ENCODE measurements around the gene CAPZA2. TPM values are rescaled to one million over a fixed set of nuclear protein-coding genes. Genes with fewer than 3 reads are reported as not detected.

The CAPZA2 gene
- total RNA-seq, 1 donor from 2014 or later = 80.5 TPM

- H3K4me1 ChIP-seq = no peaks in the 10 kb centered on the region
- H3K27me3 ChIP-seq = no peaks in the 10 kb centered on the region
- no peak for TF ChIP-seq CTCF (IDR thresholded peaks at IDR 0.05)
- no peak overlapping the region for H3K27ac ChIP-seq
- no peak for DNase-seq (ENCODE audit: low spot score in 2 of 2)
- H3K36me3 ChIP-seq = peaks cover 18 to 25% of the 10 kb centered on the region in 2 donors
- intact Hi-C loops (cut with DNase I) = no loop called here
- H3K9me3 ChIP-seq = no peaks in the 10 kb centered on the region
- H3K4me3 ChIP-seq = no peak overlapping the region
These were observed 26.5 kb downstream of the CAPZA2 start for GRCh38 chr7:116888895-116889294.

GRCh38 chr7:116895849-116896248, 33.5 kb downstream of the CAPZA2 start:
- H3K9me3 ChIP-seq = no peaks in the 10 kb centered on the region
- intact Hi-C loops (cut with DNase I) = loop anchor here (5.0 kb wide), 1 partner anchor 34 kb away; the partner anchor contains the start of gene CAPZA2
- no peaks in the 10 kb centered on the region for H3K27me3 ChIP-seq
- H3K27ac ChIP-seq = no peak overlapping the region
- TF ChIP-seq CTCF (IDR thresholded peaks at IDR 0.05) = no peak
- H3K4me3 ChIP-seq = no peak overlapping the region
- no peak for DNase-seq (ENCODE audit: low spot score in 2 of 2)
- peaks cover 25 to 38% of the 10 kb centered on the region in 2 donors for H3K36me3 ChIP-seq
- H3K4me1 ChIP-seq = no peaks in the 10 kb centered on the region

- intact Hi-C loops (cut with DNase I) = loop anchor here (5.0 kb wide), 1 partner anchor 35 kb away; the partner anchor contains the start of gene CAPZA2
- Histone ChIP-seq H3K4me3 (no peak overlapping the region), H3K9me3 (no peaks in the 10 kb centered on the region), H3K36me3 (peaks cover 21 to 30% of the 10 kb centered on the region in 2 donors), H3K27me3 (no peaks in the 10 kb centered on the region), H3K4me1 (no peaks in the 10 kb centered on the region), H3K27ac (no peak overlapping the region)
- TF ChIP-seq CTCF (IDR thresholded peaks at IDR 0.05) = no peak
- no peak for DNase-seq (ENCODE audit: low spot score in 2 of 2)
These were observed 35.3 kb downstream of the CAPZA2 start for GRCh38 chr7:116897661-116898060.

- no peak for DNase-seq (ENCODE audit: low spot score in 2 of 2)
- H3K4me3 ChIP-seq = no peak overlapping the region
- intact Hi-C loops (cut with DNase I) = loop anchor here (5.0 kb wide), 1 partner anchor 37 kb away; the partner anchor contains the start of gene CAPZA2
- no peaks in the 10 kb centered on the region for H3K9me3 ChIP-seq
- H3K27me3 ChIP-seq = no peaks in the 10 kb centered on the region
- TF ChIP-seq CTCF (IDR thresholded peaks at IDR 0.05) = no peak
- H3K4me1 ChIP-seq = no peaks in the 10 kb centered on the region
- peaks cover 11 to 29% of the 10 kb centered on the region in 2 donors for H3K36me3 ChIP-seq
- no peak overlapping the region for H3K27ac ChIP-seq
These were observed 36.9 kb downstream of the CAPZA2 start for GRCh38 chr7:116899308-116899707.

- no peak for DNase-seq (ENCODE audit: low spot score in 2 of 2)
- intact Hi-C loops (cut with DNase I) = no loop called here
- Histone ChIP-seq H3K9me3 (no peaks in the 10 kb centered on the region), H3K27ac (no peak overlapping the region), H3K4me3 (no peak overlapping the region), H3K36me3 (peaks cover 12 to 40% of the 10 kb centered on the region in 2 donors), H3K27me3 (no peaks in the 10 kb centered on the region), H3K4me1 (no peaks in the 10 kb centered on the region)
- no peak for TF ChIP-seq CTCF (IDR thresholded peaks at IDR 0.05)
These were observed 38.8 kb downstream of the CAPZA2 start for GRCh38 chr7:116901143-116901542.

GRCh38 chr7:116902867-116903266, 40.5 kb downstream of the CAPZA2 start:
- no peaks in the 10 kb centered on the region for H3K27me3 ChIP-seq
- DNase-seq (ENCODE audit: low spot score in 2 of 2) = no peak
- no peaks in the 10 kb centered on the region for H3K4me1 ChIP-seq
- intact Hi-C loops (cut with DNase I) = no loop called here
- no peaks in the 10 kb centered on the region for H3K9me3 ChIP-seq
- H3K4me3 ChIP-seq = no peak overlapping the region
- no peak for TF ChIP-seq CTCF (IDR thresholded peaks at IDR 0.05)
- peaks cover 15 to 52% of the 10 kb centered on the region in 2 donors for H3K36me3 ChIP-seq
- no peak overlapping the region for H3K27ac ChIP-seq

All from ascending aorta (tissue), 2 donors.